ENCODE results near the gene FGA.

Gene FGA

DNA sequence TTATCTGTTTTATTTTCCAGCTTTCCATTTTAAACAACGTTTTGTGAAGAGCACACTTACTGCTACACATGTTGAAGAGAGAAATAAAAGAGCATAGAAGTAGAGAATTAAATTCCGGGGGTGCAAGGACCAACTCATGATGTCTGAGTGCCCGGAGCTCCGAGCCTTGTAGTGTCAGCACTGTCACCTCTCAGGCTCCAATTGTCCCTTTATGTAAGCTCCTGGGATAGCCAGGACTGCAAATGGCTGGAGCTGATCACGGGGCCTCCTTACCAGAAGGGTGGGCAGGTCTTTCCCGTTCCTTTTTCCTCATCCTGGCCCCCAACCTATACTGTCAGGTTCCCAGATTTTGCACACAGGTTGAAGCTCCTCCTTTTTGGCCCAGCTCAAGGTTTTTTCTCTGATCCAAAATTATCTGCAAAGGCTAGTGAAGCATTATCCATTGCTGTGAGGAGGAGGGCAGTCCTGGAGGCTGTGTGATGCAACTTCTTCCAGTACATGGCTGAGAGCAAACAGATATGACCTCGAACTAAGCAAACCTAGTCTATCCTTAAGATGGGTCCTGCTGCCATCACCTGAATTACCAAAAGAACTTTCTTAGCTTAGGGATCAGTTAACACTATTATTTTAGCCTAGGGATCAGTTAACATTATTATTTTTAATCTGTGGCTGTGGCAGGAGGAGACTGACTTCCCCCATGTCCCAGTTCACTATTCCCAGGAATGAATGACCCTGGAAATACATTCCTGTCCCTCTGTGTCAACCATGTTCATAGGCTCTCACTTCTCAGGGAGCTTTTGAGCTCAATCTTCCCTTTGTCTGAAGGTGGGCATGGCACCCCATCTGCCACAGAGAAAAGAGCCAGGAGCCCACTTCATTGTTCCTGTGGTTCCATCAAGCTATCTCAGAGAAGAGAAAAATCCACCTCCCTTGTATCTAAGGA is 22.2 kb upstream of the FGA start, which contains the start of gene FGG:
FGG (minus strand) TSS at position 185 of the 943 bp plus-strand sequence; CDS start at position 138, 47 bp downstream.
- no peak for DNase-seq (ENCODE audit: extremely low spot score)
- TF ChIP-seq ZNF384 (IDR thresholded peaks at IDR 0.05) (no peak), ARNT (IDR thresholded peaks at IDR 0.05) (no peak), CTBP1 (IDR thresholded peaks at IDR 0.05; ENCODE audit: borderline replicate concordance) (no peak), L3MBTL2 (conservative IDR thresholded peaks at IDR 0.05) (no peak), ELF4 (IDR thresholded peaks at IDR 0.05) (no peak), HDGF (IDR thresholded peaks at IDR 0.05; ENCODE audit: borderline replicate concordance) (no peak), FOXM1 (IDR thresholded peaks at IDR 0.05; ENCODE audit: borderline replicate concordance) (no peak)
- POLR2A ChIA-PET, result interaction anchor here (2.1 kb wide), 1 partner anchor 63 kb away, joined by 10 read pairs; the partner anchor contains the start of gene PLRG1
- CTCF ChIA-PET, result interaction anchor here (0.5 to 1.7 kb wide), 5 partner anchors 9 to 740 kb away, joined by 3 to 5 read pairs (median 3); no protein-coding TSS in a partner anchor

GRCh38 chr4:154611833-154612232 is 21.3 kb upstream of the FGA start:
- CTCF ChIA-PET, result interaction anchor here (0.6 to 1.7 kb wide), 3 partner anchors 10 to 53 kb away, joined by 3 to 5 read pairs (median 4); no protein-coding TSS in a partner anchor
- POLR2A ChIA-PET, result interaction anchor here (2.1 kb wide), 1 partner anchor 62 kb away, joined by 10 read pairs; the partner anchor contains the start of gene PLRG1
- TF ChIP-seq L3MBTL2 (conservative IDR thresholded peaks at IDR 0.05), result no peak
- no peak for TF ChIP-seq FOXA1 (IDR thresholded peaks at IDR 0.05)
- no peak for DNase-seq (ENCODE audit: extremely low spot score)

GRCh38 chr4:154610582-154610981 is 20.0 kb upstream of the FGA start:
- DNase-seq (ENCODE audit: extremely low spot score), result no peak
- ChIA-PET CTCF (interaction anchor here (0.6 kb wide), 1 partner anchor 237 kb away, joined by 3 read pairs; no protein-coding TSS in a partner anchor), POLR2A (no interaction called here)
- TF ChIP-seq ARNT (IDR thresholded peaks at IDR 0.05), result no peak
- no peak for TF ChIP-seq TARDBP (IDR thresholded peaks at IDR 0.05)

GRCh38 chr4:154609532-154609931 is 19.0 kb upstream of the FGA start:
- CTCF ChIA-PET, result interaction anchor here (0.6 to 0.8 kb wide), 3 partner anchors 50 to 118 kb away, joined by 3 read pairs; no protein-coding TSS in a partner anchor
- TF ChIP-seq NFRKB (IDR thresholded peaks at IDR 0.05) (no peak), ARNT (IDR thresholded peaks at IDR 0.05) (no peak)
- POLR2A ChIA-PET, result interaction anchor here (0.8 kb wide), 1 partner anchor 193 kb away, joined by 3 read pairs; no protein-coding TSS in a partner anchor
- DNase-seq (ENCODE audit: extremely low spot score), result no peak

DNA sequence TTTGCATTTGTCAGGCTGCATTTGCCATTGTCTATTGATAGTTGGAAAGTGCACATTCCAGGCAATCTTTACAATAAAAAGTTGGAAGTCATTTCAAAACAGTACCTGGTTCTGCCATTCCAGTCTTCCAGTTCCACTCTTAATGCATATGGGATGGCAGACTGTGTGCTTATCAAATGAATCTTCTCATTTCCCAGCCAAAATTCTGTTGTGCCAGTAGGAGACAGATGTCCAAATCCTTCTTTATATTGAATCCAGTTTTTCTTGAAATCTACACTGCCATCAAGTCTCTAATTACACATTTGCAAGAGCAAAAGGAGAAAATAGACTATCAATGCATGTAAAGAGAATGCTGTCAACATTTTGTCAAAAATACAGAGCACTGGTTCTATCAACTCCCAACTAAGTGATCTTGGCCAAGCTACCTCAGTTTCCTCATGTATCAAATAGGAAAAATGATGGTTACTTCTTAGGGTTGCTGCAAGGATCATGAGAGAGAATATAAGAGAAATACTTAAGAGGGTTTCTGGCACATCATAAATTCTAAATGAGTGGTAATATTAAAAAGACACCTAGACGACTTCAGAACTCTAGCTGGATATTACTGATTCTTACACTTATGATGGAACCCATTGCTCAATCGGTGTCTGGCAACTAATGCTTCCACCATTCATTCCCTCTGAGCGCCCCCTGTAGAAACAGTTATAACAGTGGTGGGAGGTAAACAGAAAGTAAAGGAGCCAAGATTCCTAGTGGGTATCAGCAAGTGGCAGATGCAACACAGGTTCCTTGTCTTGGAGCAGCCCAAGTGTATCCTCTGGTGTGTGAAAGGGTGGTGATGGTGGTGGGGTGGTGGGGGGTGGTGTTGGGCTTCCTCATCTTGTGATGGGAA is 18.1 kb upstream of the FGA start:
- no peak for DNase-seq (ENCODE audit: extremely low spot score)
- TF ChIP-seq ZNF384 (IDR thresholded peaks at IDR 0.05) (no peak), HDGF (IDR thresholded peaks at IDR 0.05; ENCODE audit: borderline replicate concordance) (no peak), ELF4 (IDR thresholded peaks at IDR 0.05) (no peak), FOXA1 (IDR thresholded peaks at IDR 0.05) (no peak), NFRKB (IDR thresholded peaks at IDR 0.05) (no peak), BHLHE40 (IDR thresholded peaks at IDR 0.05; ENCODE audit: borderline replicate concordance) (no peak), LEF1 (IDR thresholded peaks at IDR 0.05; ENCODE audit: borderline replicate concordance) (no peak), CTBP1 (IDR thresholded peaks at IDR 0.05; ENCODE audit: borderline replicate concordance) (no peak), FOXK2 (IDR thresholded peaks at IDR 0.05) (no peak), SP1 (IDR thresholded peaks at IDR 0.05) (no peak), ARNT (IDR thresholded peaks at IDR 0.05) (no peak), FOXM1 (IDR thresholded peaks at IDR 0.05; ENCODE audit: borderline replicate concordance) (no peak), TARDBP (IDR thresholded peaks at IDR 0.05) (no peak), SUZ12 (IDR thresholded peaks at IDR 0.05) (no peak), L3MBTL2 (conservative IDR thresholded peaks at IDR 0.05) (no peak)
- TF ChIP-seq, protein P1, sequence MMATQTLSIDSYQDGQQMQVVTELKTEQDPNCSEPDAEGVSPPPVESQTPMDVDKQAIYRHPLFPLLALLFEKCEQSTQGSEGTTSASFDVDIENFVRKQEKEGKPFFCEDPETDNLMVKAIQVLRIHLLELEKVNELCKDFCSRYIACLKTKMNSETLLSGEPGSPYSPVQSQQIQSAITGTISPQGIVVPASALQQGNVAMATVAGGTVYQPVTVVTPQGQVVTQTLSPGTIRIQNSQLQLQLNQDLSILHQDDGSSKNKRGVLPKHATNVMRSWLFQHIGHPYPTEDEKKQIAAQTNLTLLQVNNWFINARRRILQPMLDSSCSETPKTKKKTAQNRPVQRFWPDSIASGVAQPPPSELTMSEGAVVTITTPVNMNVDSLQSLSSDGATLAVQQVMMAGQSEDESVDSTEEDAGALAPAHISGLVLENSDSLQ (IDR thresholded peaks at IDR 0.05), result no peak
- ChIA-PET POLR2A (interaction anchor here (0.8 kb wide), 1 partner anchor 192 kb away, joined by 3 read pairs; no protein-coding TSS in a partner anchor), CTCF (interaction anchor here (0.8 kb wide), 2 partner anchors 49 to 56 kb away, joined by 3 read pairs; no protein-coding TSS in a partner anchor)

GRCh38 chr4:154606728-154607723 is 16.5 kb upstream of the FGA start:
- POLR2A ChIA-PET, result no interaction called here
- CTCF ChIA-PET, result interaction anchor here (0.6 to 1.5 kb wide), 2 partner anchors 12 to 31 kb away, joined by 3 to 5 read pairs; no protein-coding TSS in a partner anchor
- TF ChIP-seq CTBP1 (IDR thresholded peaks at IDR 0.05; ENCODE audit: borderline replicate concordance), result no peak
- no peak for TF ChIP-seq FOXM1 (IDR thresholded peaks at IDR 0.05; ENCODE audit: borderline replicate concordance)
- no peak for TF ChIP-seq SP1 (IDR thresholded peaks at IDR 0.05)
- TF ChIP-seq SUZ12 (IDR thresholded peaks at IDR 0.05), result no peak
- TF ChIP-seq TARDBP (IDR thresholded peaks at IDR 0.05), result no peak
- TF ChIP-seq ELF4 (IDR thresholded peaks at IDR 0.05), result no peak
- TF ChIP-seq HDGF (IDR thresholded peaks at IDR 0.05; ENCODE audit: borderline replicate concordance), result no peak
- TF ChIP-seq BHLHE40 (IDR thresholded peaks at IDR 0.05; ENCODE audit: borderline replicate concordance), result no peak
- no peak for TF ChIP-seq LEF1 (IDR thresholded peaks at IDR 0.05; ENCODE audit: borderline replicate concordance)
- no peak for TF ChIP-seq NFRKB (IDR thresholded peaks at IDR 0.05)
- TF ChIP-seq, protein P1 (IDR thresholded peaks at IDR 0.05), result no peak
- TF ChIP-seq ZNF384 (IDR thresholded peaks at IDR 0.05), result no peak
- TF ChIP-seq FOXA1 (IDR thresholded peaks at IDR 0.05), result no peak
- no peak for TF ChIP-seq ARNT (IDR thresholded peaks at IDR 0.05)
- TF ChIP-seq FOXK2 (IDR thresholded peaks at IDR 0.05), result no peak
- DNase-seq (ENCODE audit: extremely low spot score), result no peak

All from HEK293T (cell line).